Mucosa of gallbladder (tissue), 1 donor: Measurements from ENCODE around the gene DPH1. TPM values are rescaled to one million over a fixed set of nuclear protein-coding genes. Genes with fewer than 3 reads are reported as not detected.

Experiments used
- DNase-seq: peaks from one replicate; pipeline ENCODE4 v3.0.0-alpha.2; 2020; ENCODE audit warnings: low spot score
- total RNA-seq: library from RNA; stranded (reverse); gene quantifications from one replicate; pipeline ENCODE4 v1.2.1, GENCODE V29; 2021
- donor health status: DM: no; HTN: no; CAD: no.

Gene DPH1
- total RNA-seq, 1 donor from 2014 or later: 51.5 TPM

GRCh38 chr17:2060681-2061440, 30.9 kb downstream of the DPH1 start:
- no peak for DNase-seq

GRCh38 chr17:2061441-2061958, 31.5 kb downstream of the DPH1 start:
- DNase-seq: no peak

- DNase-seq: no peak
Measured at GRCh38 chr17:2062571-2063183, 32.7 kb downstream of the DPH1 start.

- no peak for DNase-seq
Measured at GRCh38 chr17:2063261-2064146, 33.6 kb downstream of the DPH1 start.

- no peak for DNase-seq
Measured at GRCh38 chr17:2064147-2064489, 34.2 kb downstream of the DPH1 start.

GRCh38 chr17:2064520-2064971, 34.6 kb downstream of the DPH1 start:
- no peak for DNase-seq

- DNase-seq: no peak
Measured at GRCh38 chr17:2064980-2065785, 35.2 kb downstream of the DPH1 start.

GRCh38 chr17:2065949-2066400, 36.0 kb downstream of the DPH1 start:
- DNase-seq: no peak

GRCh38 chr17:2067048-2067561, 37.2 kb downstream of the DPH1 start:
- DNase-seq: no peak

- no peak for DNase-seq
Measured at GRCh38 chr17:2067608-2068024, 37.7 kb downstream of the DPH1 start.

- no peak for DNase-seq
Measured at GRCh38 chr17:2068031-2068518, 38.1 kb downstream of the DPH1 start.

GRCh38 chr17:2068519-2069051, 38.6 kb downstream of the DPH1 start:
- DNase-seq: no peak

- DNase-seq: peak; percentile 77
Measured at GRCh38 chr17:2070241-2071023, 40.5 kb downstream of the DPH1 start.

GRCh38 chr17:2071024-2071385, 41.1 kb downstream of the DPH1 start:
- DNase-seq: no peak

GRCh38 chr17:2071455-2072281, 41.7 kb downstream of the DPH1 start:
- peak; percentile 71 for DNase-seq

- no peak for DNase-seq
Measured at GRCh38 chr17:2074919-2075318, 45.0 kb downstream of the DPH1 start.

GRCh38 chr17:2075336-2076086, 45.6 kb downstream of the DPH1 start:
- DNase-seq: no peak
